Caki2 (cell line): ENCODE measurements around the gene LY6G6D. TPM values are rescaled to one million over a fixed set of nuclear protein-coding genes. Genes with fewer than 3 reads are reported as not detected.

Experiments
- total RNA-seq: library from RNA; depleted of rRNA; stranded (reverse); fragments of >200 nt; shearing (Covaris generic); gene quantifications from 2 replicates; pipeline ENCODE4 v1.2.3, GENCODE V29; 2014; ENCODE audit warnings: low replicate concordance; rRNA removed

The LY6G6D gene
- total RNA-seq, 1 experiment from 2014 or later = not detected

Other genes with a start within 250 kb of the LY6G6D start
- gene MICB, start 217.2 kb upstream of the LY6G6D start, total RNA-seq = 11.5 and 18.2 TPM in 2 replicates
- not detected in 2 replicates for gene MCCD1, start 186.4 kb upstream of the LY6G6D start, total RNA-seq
- gene DDX39B, start 173.3 kb upstream of the LY6G6D start, total RNA-seq = 623 and 688 TPM in 2 replicates
- gene ATP6V1G2, start 168.7 kb upstream of the LY6G6D start, total RNA-seq = 0.14 and 0.64 TPM in 2 replicates
- gene NFKBIL1, start 167.7 kb upstream of the LY6G6D start, total RNA-seq = 52.6 and 56.1 TPM in 2 replicates
- not detected in 2 replicates for gene LTA, start 143.1 kb upstream of the LY6G6D start, total RNA-seq
- gene TNF, start 139.8 kb upstream of the LY6G6D start, total RNA-seq = 0.91 and 4.3 TPM in 2 replicates
- not detected in 2 replicates for gene LTB, start 132.9 kb upstream of the LY6G6D start, total RNA-seq
- not detected in 2 replicates for gene LST1, start 129.1 kb upstream of the LY6G6D start, total RNA-seq
- gene NCR3, start 122.3 kb upstream of the LY6G6D start, total RNA-seq = not detected in 2 replicates
- gene AIF1, start 100.1 kb upstream of the LY6G6D start, total RNA-seq = not detected in 2 replicates
- gene PRRC2A, start 94.6 kb upstream of the LY6G6D start, total RNA-seq = 31.0 and 36.2 TPM in 2 replicates
- 286 and 338 TPM in 2 replicates for gene BAG6, start 62.7 kb upstream of the LY6G6D start, total RNA-seq
- 9.2 TPM in 1 of 2 replicates, not detected in the other for gene APOM, start 59.5 kb upstream of the LY6G6D start, total RNA-seq
- gene C6orf47, start 54.6 kb upstream of the LY6G6D start, total RNA-seq = 12.4 and 21.5 TPM in 2 replicates
- gene GPANK1, start 50.4 kb upstream of the LY6G6D start, total RNA-seq = 35.2 and 52.4 TPM in 2 replicates
- 66.9 and 104 TPM in 2 replicates for gene CSNK2B, start 49.3 kb upstream of the LY6G6D start, total RNA-seq
- gene LY6G5B, start 45.4 kb upstream of the LY6G6D start, total RNA-seq = not detected in 2 replicates
- 0.30 TPM in 1 of 2 replicates, not detected in the other for gene LY6G5C, start 34.3 kb upstream of the LY6G6D start, total RNA-seq
- 46.9 and 75.6 TPM in 2 replicates for gene ABHD16A, start 12.0 kb upstream of the LY6G6D start, total RNA-seq
- not detected in 2 replicates for gene LY6G6F, start 8.5 kb upstream of the LY6G6D start, total RNA-seq
- not detected in 2 replicates for gene LY6G6C, start 6.4 kb downstream of the LY6G6D start, total RNA-seq
- not detected in 2 replicates for gene MPIG6B, start 8.0 kb downstream of the LY6G6D start, total RNA-seq
- gene DDAH2, start 14.0 kb downstream of the LY6G6D start, total RNA-seq = 214 and 216 TPM in 2 replicates
- 1,335 and 1,598 TPM in 2 replicates for gene CLIC1, start 21.2 kb downstream of the LY6G6D start, total RNA-seq
- gene MSH5, start 24.7 kb downstream of the LY6G6D start, total RNA-seq = 20.2 and 54.7 TPM in 2 replicates
- 6.2 TPM in 1 of 2 replicates, not detected in the other for gene SAPCD1, start 47.3 kb downstream of the LY6G6D start, total RNA-seq
- gene VWA7, start 62.0 kb downstream of the LY6G6D start, total RNA-seq = 5.5 and 6.1 TPM in 2 replicates
- 122 and 144 TPM in 2 replicates for gene VARS1, start 80.4 kb downstream of the LY6G6D start, total RNA-seq
- 75.6 and 85.5 TPM in 2 replicates for gene LSM2, start 91.6 kb downstream of the LY6G6D start, total RNA-seq
- gene HSPA1L, start 99.9 kb downstream of the LY6G6D start, total RNA-seq = 0.61 and 2.0 TPM in 2 replicates
- 316 and 350 TPM in 2 replicates for gene HSPA1A, start 100.2 kb downstream of the LY6G6D start, total RNA-seq
- 441 and 449 TPM in 2 replicates for gene HSPA1B, start 112.4 kb downstream of the LY6G6D start, total RNA-seq
- 73.1 and 105 TPM in 2 replicates for gene NEU1, start 147.5 kb downstream of the LY6G6D start, total RNA-seq
- 0.54 TPM in 1 of 2 replicates, not detected in the other for gene SLC44A4, start 163.6 kb downstream of the LY6G6D start, total RNA-seq
- 74.6 and 79.0 TPM in 2 replicates for gene EHMT2, start 182.3 kb downstream of the LY6G6D start, total RNA-seq
- gene ZBTB12, start 186.7 kb downstream of the LY6G6D start, total RNA-seq = 5.5 and 9.3 TPM in 2 replicates
- 3.2 and 7.7 TPM in 2 replicates for gene C2, start 212.4 kb downstream of the LY6G6D start, total RNA-seq
- 2.6 and 4.7 TPM in 2 replicates for gene CFB, start 230.7 kb downstream of the LY6G6D start, total RNA-seq
- gene NELFE, start 243.6 kb downstream of the LY6G6D start, total RNA-seq = 293 and 348 TPM in 2 replicates
- gene SKIC2, start 243.8 kb downstream of the LY6G6D start, total RNA-seq = 29.2 and 49.6 TPM in 2 replicates